ENCODE data around the gene CCDC93.

The CCDC93 gene, protein sequence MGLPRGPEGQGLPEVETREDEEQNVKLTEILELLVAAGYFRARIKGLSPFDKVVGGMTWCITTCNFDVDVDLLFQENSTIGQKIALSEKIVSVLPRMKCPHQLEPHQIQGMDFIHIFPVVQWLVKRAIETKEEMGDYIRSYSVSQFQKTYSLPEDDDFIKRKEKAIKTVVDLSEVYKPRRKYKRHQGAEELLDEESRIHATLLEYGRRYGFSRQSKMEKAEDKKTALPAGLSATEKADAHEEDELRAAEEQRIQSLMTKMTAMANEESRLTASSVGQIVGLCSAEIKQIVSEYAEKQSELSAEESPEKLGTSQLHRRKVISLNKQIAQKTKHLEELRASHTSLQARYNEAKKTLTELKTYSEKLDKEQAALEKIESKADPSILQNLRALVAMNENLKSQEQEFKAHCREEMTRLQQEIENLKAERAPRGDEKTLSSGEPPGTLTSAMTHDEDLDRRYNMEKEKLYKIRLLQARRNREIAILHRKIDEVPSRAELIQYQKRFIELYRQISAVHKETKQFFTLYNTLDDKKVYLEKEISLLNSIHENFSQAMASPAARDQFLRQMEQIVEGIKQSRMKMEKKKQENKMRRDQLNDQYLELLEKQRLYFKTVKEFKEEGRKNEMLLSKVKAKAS

DNA sequence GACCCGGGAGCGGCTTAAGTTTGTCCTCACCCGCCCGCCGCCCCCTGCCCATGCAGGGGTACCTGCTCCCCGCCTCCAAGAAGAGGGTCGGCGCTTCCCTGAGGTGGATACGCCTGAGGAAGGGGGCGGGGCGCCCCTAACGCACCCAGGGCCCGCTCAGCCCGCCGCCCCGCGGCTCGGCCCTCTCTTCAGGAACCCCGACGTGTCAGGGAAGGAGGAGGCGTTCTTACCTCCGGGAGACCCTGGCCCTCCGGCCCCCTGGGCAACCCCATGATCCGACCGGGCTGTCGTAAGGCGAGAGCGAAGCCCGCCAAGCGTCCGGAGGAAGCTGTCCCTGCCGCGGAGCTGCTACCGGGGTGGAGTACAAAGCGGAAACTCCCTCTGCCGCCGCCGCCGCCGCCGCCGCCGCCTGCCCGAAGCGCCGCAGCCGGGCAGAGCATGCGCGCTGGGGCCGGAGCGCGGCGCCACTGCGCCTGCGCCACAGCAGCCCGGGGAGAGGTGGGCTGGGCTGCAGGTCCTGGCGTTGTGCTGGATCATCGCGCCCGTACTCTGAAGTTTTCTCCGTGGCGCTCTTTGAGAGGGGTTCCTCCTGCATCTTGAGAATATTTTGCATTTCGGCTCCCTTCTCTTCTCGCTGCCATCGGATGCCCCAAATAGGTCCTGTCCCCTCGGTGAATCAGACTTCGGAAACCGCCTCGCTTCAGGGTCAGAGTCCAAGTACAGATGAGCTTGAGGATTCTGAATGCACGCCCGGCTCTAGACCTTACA is at the start of gene CCDC93:
Gene CCDC93 (minus strand): TSS at position 347 of the 768 bp plus-strand sequence. CDS start 75 bp downstream, at position 272.
- DNase-seq = peak; percentile 87

DNA sequence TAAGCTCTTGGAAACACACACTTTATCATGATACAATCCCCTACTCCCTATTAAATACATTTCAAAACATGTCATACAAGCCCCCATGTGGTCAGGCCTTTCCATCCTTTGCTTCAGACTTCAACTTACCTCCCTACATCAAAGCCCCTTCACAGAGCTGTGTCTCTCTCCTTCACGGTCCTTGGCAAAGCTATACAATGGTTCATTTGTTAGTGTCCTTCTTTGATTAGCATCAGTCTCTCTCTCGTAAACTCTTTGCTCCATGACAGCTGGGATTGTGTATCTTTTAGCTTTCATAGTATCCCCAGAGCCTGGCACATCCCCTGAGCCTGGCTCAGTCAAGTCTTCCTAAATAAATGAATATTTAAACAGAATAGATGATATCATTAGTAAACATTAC is 48.8 kb upstream of the CCDC93 start:
- DNase-seq = no peak

DNA sequence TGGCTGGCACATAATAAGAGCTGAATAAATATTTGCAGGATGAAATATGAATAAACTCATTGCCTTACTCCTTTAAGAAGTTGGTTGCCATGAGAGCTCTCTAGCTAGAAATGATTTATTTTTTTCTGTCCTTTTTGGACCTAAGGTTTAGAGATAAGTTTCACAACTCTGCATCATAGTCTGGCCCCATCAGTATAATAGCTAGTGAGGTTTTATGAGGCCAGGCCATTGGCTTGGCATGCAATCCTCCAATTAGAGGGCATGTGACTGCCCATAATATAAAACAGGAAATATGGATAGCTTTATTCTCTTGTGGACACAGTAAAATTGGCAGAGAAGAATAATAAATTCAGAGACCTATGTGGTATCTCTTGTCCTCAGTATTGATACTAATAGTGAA is 48.2 kb upstream of the CCDC93 start:
- no peak for DNase-seq

DNA sequence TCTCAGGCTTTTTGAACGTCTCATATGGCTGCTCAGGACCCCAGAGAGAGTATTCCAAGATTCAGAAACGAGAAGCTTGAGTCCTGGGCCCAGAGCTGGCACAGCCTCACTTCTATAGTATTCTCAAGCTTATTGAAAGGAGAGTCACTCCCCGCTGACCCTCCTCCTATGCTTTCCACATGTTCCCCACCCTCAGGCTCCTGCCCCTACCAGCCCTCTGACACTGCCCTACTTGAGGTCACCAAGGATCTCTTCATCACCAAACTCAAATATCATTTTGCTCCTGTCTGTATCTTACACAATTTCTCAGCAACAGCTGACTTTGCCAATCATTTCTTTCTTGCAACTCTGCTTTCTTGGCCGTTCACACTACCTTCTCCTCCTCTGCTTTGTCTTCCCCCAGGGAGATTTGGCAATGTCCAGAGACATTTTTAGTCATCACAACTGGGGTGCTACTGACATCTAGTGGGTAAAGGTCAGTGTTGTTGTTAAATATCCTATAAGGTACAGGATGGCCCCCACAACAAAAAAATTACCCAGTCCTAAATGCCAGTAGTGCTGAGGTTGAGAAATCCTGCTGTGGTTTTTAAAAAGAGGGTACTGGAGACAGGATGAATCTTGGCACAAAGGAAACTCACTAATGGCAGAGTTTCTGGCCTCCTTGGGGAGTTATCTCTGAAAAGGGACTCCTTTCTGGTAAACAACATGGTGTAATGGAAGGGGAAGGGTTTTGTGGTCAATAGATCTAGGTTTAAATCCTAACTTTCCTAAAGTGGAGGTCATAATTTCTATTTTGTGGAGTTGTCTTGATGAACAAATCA is 47.5 kb upstream of the CCDC93 start:
- no peak for DNase-seq

DNA sequence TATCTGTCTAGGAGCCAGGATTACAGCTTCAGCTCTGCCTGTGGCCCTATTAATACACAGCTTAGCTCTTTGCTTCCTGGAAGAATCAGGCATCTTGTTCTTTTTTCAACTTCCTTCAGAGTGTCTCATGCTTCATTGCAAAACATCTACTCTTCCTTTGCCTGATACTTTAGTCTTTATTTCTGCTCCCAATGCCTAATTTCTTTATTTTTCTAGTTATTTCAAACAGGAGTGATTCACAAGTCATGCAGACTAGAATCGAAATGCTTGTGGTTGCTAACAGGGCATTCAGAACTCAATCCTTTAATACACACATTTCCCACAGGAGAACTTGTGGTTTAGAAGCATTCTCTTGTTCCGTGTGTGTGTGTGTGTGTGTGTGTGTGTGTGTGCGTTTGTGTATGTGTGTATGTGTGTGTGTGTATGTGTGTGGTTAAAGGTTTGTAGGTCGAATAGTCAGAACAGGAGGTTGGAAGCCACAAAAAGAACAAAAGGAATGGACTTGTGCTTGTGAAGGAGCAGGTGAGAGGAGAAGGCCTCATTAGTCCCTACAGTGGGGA is 46.1 kb upstream of the CCDC93 start:
- DNase-seq = no peak

DNA sequence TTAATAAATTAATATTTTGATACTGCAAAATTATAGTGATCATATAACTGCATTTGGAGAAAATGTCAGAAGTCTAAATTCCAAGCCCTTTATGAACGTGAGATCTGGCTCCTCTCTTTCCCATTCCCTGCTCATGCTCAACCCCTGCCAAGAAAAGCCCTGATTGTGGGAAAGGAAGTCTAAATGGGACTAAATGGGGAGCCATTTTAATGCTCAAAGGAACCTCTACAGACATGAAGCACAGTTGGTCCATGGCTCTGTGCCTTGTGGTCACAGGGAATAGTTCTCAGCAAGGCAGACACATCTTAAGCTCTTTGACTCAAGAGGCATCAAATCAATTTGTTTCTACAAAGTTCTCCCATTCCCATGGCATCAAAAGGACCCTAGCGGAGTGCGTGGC is 45.1 kb upstream of the CCDC93 start:
- no peak for DNase-seq

DNA sequence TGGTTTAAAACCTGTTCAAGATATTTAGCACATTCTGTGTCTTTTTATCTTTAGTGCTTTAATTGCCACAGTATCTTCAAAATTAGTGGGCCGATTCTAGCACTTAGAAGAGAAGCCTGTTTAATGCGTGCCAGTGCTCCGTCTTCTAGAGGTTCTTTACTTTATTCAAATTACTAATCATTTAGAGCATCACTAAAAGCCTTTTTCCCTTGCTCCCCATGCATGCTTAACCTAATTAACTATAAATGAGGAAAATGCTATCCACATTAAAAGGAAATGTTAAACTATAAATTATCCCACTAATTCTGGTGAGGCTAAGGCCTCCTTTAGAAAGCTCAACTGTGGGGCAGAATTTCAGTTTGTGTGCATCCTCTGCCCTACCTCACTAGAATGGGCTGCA is 42.9 kb upstream of the CCDC93 start:
- no peak for DNase-seq

DNA sequence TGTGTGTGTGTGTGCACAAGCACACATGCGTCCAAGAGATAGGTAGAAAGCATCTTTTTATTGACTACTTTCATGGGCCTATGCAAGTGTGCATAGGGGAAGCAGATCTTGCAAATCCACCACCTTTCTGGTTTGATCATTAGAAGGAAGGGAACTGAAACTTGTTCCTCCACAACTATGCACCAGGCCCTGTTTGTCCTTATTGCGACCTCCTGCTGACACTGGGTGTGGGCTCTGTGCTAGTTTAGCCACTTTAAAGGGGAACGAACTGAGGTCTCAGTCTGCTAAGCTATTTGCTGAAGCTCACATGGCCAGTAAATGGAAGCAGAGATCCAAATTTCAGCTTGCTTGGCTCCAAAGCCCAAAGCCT is 42.3 kb upstream of the CCDC93 start:
- DNase-seq = no peak

DNA sequence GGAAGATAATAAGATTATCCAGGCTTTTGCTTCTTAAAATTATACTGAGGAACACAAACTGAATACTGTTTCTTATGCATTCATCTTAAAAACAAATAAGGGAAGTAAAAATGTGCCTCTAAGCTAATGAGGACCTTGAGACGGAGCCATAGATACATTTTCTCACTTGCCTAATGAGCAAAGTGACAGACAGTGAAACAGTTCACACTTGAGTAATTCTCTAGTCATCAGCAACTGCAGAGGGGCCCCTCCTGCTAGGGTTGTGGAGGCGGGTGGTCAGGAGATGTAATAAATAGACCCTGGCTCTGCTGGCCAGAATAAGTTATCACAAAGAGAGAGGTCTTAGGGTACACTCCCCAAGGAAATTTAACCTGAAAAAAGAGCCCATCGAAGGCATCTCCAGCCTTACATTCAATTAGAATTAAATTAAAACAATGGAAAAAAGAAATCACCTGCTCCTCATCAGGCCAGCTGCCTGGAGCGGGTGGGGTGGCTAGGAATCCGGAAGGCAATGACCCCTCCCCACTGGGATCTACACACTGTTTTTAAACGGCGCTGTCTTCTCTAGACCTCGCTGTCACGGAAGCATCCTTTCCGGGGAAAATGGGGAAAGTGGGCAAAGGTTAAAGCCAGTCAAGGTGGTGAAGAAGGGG is 41.8 kb upstream of the CCDC93 start:
- DNase-seq = no peak

DNA sequence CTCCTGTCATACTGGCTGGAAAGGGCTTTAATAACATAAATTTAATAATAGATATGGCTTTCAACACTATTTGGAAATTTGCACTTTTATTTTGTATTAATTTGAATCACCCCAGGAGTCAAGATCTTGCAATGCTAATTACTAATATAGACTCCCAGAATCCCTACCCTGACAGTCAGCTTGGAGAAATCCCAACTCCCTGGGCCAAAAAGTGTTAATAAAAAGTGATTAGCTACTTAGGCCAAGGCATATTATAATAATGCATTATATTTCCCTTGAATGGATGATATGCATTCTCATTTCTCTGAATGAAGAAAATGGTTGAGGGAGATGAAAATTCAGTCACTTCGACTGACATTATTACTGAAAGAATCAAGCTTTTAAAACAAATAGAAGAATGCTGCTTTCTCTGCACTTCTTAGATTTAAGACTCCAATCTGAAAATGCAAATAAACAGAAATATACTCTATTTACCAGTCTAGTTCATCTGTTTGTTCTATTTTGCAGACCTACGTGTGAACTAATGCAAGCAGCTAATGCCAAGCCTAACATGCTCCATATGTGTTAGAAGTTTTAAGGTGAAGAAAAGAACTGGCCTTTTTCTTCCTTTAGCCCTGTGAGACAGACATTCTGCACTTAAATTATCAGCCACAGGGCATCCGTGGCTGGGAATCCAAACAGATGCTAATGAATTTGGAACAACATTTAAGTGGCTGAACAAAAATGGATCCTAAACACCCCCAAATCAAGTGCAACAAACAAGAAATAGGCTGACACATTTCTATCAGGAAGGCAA is 40.5 kb upstream of the CCDC93 start:
- DNase-seq = no peak

DNA sequence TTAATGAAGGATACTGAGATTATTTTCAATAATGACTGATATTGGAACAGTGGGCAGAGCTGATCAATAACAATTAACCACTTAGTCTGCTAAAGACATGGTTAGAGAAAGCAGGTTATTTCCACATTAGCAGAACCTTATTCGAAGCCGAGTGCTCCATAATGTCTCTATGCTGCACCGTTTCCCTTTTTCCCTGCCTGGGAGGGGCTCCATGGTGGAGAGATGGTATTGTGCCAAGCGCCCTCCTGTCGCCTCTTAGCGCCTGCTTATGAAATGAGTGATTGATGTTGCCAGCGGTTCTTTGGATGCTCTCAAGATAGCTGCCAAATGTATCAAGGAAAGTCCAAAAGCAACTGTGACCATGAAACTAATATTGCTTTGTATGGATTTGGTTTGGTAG is 39.8 kb upstream of the CCDC93 start:
- DNase-seq = no peak

DNA sequence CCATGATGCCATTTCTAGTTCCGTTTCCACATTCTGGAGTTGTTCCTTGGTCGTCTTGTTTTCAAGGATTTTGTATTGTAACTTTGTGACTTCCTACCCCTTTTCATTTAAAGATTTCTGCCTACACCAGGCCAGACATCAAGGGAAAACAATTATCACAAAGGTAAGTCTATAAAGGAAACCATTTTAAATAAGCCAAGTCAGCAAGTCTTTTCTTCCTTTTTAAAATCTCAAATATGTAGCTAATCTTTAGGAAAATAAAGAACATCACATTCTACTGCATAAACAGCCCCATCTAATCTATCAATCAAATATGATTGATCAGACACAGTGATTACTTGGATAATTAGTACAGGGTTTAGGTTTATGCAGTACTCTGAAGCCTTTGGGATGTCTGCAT is 38.6 kb upstream of the CCDC93 start:
- no peak for DNase-seq

DNA sequence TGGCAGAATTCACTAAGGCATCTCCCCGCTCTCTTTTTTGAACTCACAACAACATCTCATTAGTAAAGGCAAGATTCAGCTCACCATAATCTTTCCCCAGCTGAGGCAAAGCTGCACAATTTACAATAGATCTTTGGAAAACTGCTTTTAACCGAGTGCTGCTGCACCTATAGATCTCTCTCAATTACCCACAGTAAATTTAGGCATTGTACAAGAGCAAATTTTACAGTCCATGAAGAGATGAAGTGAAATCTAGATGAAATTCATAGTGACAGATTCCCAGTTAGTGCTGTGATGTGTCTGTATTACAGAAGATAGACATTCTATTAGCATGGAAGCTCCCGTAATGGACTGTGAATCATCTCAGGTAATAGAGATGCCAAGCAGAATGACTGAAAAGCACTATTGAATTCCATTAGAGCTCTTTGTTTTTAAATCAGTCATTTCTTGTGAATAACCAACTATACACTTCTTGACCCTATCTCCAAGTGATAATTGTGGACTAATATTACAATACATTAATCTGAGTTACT is 38.0 kb upstream of the CCDC93 start:
- no peak for DNase-seq

DNA sequence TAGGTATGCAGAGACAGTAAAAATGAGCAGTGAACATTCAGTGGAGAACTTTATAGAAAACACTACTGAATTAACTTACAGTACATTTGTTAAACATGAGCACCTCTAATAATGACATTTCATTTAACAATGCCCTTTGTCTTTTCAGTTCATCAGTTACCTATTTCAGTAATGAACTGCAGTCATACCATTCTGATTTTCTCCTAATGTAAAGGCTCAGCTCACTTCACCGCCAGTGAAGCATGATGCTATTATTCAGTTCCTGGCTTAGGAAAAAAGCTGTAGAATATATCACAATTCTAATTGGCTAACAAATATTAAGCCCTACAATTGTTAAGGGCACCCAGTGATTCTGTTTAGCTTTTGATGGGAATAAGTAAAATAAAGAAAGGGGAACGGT is 37.1 kb upstream of the CCDC93 start:
- no peak for DNase-seq

DNA sequence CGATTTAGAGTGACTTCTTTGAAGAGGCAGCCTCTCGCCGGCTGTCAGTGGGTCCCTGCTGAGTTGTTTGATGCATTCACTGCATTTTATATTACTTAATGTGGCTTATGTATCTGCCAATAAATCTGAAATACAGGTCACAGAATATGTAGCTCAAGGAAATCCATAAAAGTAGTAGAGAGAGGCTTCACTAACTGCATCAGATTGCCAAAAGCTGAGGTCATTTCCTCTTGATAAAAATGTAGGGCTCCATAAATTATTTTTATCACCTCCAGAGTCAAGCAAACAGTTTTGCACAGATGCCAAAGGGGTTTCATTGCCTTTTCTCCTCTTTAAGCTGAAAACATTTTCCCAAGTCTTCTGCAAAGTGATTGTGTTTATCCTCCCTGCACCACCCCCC is 36.5 kb upstream of the CCDC93 start:
- no peak for DNase-seq

DNA sequence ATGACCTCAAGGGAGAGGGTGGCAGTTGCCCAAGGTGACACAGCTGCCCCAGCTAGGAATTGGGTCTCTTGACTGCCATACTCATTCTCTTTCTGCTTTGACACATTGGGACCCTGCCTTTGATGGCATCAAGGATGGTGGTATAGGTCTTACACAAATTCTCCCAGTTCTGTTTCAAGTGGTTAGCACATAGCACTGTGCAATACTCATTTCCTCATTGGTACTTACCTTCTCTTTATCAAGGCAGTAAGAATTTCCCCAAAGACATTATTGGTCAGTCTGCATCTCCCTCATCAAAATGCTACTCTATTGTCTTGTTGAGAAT is 35.9 kb upstream of the CCDC93 start:
- no peak for DNase-seq

DNA sequence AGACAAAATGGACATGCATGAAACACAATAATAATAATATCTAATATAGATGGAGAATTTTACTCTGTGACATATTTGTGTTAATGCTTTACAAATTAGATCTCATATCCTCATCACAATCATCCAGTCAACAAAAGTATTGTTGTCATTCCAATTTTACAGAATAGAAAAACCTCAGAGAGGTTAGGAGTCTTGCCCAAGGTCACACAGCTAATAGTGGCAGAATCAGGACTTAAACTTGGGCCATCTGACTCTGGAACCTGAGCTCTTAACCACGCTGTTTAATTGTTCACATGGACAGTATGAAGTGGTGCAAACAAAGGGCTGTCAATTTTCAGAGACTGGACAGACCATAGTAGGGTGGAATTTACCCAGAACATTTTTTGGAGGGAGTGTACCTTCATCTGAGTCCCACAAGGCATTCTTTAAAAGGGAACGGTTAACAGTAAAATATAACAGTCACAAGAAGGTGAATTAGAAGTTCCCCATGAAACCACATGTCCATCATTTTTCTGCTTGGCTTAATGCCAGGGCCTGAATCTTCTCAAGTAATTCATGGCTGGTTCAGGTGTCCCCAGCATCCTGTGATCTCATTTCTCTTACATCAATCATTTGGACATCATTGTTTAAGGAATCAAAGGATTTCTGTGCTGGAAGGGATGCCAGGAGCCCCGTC is 35.4 kb upstream of the CCDC93 start:
- no peak for DNase-seq

DNA sequence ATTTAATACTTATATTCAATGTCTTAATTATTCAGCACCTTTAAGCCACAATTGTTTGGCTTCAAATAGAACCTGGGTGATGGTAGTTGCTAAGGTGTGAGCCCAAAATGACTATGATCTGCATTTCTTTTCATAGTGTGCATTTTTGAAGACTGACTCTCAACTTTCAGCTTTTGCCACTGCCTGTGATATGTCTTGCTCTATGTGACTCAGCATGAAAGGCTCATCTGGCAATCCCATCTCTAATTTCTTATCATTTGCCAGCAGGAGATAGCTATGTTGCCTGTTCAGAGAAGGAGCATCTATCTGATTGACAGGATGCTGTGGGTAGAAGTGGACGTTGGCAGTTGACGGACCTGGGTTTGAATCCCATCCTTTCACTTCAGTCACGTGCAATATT is 34.5 kb upstream of the CCDC93 start:
- DNase-seq = no peak

DNA sequence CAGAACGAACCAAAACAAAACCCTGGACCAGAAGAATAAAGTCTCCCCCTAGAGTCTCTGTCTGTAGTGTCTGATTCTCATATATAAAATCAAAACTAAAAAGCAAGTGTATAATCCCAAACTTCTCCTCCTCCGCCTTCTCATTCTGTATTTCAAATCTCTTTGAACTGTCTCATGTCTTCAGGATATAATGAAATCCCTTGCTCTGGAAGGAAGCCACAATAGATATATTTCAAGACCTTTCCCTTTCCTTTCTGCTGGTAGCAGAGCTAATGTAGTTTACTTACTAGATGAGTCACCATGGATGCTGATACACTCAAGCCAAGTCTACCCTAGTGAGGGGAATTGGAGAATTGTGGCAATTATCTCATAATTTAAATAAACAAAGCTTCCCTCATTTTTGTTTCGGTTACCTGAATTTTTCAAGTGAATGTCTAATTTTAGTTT is 33.5 kb upstream of the CCDC93 start:
- DNase-seq = no peak

DNA sequence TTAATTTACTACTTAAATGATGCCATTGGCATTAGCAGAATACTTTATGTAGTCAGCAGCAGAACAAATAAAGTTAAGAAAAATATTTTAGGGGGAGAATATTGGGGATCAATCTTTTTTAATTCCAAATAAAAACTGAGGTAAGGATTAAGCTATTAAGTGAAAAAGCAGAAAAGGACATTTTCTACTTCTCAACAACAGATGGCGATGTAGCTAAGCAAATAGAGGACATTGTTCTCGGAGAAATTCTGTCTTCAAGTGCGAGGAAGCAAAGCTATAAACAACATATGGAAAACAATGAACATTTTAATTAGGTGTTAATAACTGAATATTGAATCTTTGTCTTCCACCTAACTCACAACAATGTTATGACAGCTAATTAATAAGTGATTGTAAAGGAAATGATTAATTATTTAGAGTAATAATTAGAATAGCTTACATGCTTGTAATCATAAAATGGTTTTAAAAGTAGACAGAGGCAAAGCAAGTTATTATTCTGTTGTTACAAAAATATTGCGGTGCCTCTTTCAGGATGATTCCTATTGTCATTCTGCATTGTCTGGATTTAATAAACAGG is 32.9 kb upstream of the CCDC93 start:
- no peak for DNase-seq

Data from activated CD8-positive, alpha-beta memory T cell treated with anti-CD3 and anti-CD28 coated beads, Interleukin-2, amount 50 U/mL, for 4 hours (primary cell).